ENCODE results near the gene RNF8.
"Not testable (repeated sequence)": the region's sequence is repeated elsewhere in the genome, so short reads cannot be mapped to it uniquely, and the experiment has no call there.

RNF8 gene, protein sequence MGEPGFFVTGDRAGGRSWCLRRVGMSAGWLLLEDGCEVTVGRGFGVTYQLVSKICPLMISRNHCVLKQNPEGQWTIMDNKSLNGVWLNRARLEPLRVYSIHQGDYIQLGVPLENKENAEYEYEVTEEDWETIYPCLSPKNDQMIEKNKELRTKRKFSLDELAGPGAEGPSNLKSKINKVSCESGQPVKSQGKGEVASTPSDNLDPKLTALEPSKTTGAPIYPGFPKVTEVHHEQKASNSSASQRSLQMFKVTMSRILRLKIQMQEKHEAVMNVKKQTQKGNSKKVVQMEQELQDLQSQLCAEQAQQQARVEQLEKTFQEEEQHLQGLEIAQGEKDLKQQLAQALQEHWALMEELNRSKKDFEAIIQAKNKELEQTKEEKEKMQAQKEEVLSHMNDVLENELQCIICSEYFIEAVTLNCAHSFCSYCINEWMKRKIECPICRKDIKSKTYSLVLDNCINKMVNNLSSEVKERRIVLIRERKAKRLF

DNA sequence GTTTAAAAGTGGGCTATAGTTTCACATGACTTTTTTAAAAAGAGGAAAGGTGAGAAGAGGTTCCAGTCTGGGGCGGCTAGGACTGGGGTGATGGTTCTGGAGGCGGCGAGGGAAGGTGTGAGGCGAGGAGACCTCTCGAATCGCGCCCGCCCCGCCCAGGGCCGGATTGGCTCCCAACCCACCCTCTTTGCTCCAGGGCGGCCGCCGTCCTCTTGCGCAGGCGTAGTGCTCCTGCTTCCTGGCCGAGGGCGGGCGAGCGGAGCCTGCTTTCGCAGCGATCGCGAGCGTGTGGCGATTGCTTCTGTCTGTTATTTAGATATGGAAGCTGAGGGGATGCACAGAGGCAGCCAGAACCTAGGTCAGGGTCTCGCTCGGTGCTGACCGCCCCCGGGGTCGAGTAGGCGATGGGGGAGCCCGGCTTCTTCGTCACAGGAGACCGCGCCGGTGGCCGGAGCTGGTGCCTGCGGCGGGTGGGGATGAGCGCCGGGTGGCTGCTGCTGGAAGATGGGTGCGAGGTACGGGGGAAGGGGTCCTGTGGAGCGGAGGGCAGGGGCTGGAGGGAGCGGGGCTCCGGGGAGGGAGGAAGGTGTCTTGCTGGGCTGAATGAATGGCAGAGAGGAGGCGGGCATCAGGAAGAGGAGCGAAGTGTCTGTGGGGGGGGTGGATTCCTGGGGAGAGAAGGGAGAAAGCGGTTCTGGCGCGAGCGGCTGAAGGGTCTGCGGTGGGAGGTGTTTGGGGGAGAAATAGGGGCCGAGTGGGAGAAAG is at the start of gene RNF8:
Gene RNF8, plus strand, starts transcription at position 223 of the 765 bp plus-strand sequence. Its CDS starts 182 bp downstream, at position 405.
- H3K27me3 Mint-ChIP-seq: peaks cover 14% of the 10 kb centered on the region
- intact Hi-C loops (cut with micrococcal nuclease): no loop called here
- H3K27ac Mint-ChIP-seq: peak within 1 kb of the TSS; percentile 87
- H3K36me3 Mint-ChIP-seq (ENCODE audit: low read depth): peaks cover 10% of the 10 kb centered on the region
- H3K4me3 Mint-ChIP-seq: peak within 1 kb of the TSS; percentile 97
- H3K4me1 Mint-ChIP-seq (ENCODE audit: low read depth): peaks cover 24% of the 10 kb centered on the region
- no peaks in the 10 kb centered on the region for H3K9me3 Mint-ChIP-seq

DNA sequence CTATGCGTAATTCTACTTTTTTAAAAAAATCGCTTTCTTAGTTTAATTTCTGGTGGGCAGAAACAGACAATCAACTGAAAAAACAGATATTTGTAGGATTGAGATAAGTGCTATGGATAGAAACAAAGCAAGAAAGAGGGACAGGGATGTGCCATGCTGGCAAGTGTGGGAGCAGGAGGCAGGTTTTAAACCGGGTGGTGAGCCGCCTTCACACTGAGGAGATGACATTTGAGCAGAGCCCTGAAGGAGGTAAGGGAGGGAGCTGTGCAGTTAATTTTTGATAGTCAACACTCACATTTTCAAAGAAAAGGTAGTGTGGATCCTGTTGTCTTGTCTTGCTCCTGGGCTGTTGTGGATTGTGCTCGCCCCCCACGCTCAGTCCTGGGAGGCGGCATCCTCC is 49.0 kb upstream of the RNF8 start:
- H3K4me3 Mint-ChIP-seq: no peak overlapping the region
- H3K4me1 Mint-ChIP-seq (ENCODE audit: low read depth): peaks cover 22% of the 10 kb centered on the region
- H3K27ac Mint-ChIP-seq: no peak overlapping the region
- intact Hi-C loops (cut with micrococcal nuclease): no loop called here
- no peaks in the 10 kb centered on the region for H3K9me3 Mint-ChIP-seq
- no peaks in the 10 kb centered on the region for H3K27me3 Mint-ChIP-seq
- H3K36me3 Mint-ChIP-seq (ENCODE audit: low read depth): peaks cover 76% of the 10 kb centered on the region

GRCh38 chr6:37305841-37306425 is 47.9 kb upstream of the RNF8 start:
- Mint-ChIP-seq H3K4me3 (no peak overlapping the region), H3K4me1 (ENCODE audit: low read depth) (peaks cover 22% of the 10 kb centered on the region), H3K27ac (no peak overlapping the region), H3K9me3 (no peaks in the 10 kb centered on the region), H3K27me3 (no peaks in the 10 kb centered on the region), H3K36me3 (ENCODE audit: low read depth) (peaks cover 70% of the 10 kb centered on the region)
- intact Hi-C loops (cut with micrococcal nuclease): no loop called here

- intact Hi-C loops (cut with micrococcal nuclease): no loop called here
Measured at GRCh38 chr6:37306624-37307222, 47.1 kb upstream of the RNF8 start.

GRCh38 chr6:37307484-37307883 is 46.3 kb upstream of the RNF8 start:
- Mint-ChIP-seq H3K36me3 (ENCODE audit: low read depth) (peaks cover 54% of the 10 kb centered on the region), H3K4me1 (ENCODE audit: low read depth) (peaks cover 11% of the 10 kb centered on the region)
- H3K4me3 Mint-ChIP-seq; H3K27ac Mint-ChIP-seq; H3K27me3 Mint-ChIP-seq; intact Hi-C loops (cut with micrococcal nuclease); H3K9me3 Mint-ChIP-seq: not testable (repeated sequence)

More at GRCh38 chr6:37306624-37307222, 47.1 kb upstream of the RNF8 start:
- Mint-ChIP-seq H3K9me3 (no peaks in the 10 kb centered on the region), H3K27ac (no peak overlapping the region), H3K4me1 (ENCODE audit: low read depth) (peaks cover 19% of the 10 kb centered on the region), H3K4me3 (no peak overlapping the region), H3K36me3 (ENCODE audit: low read depth) (peaks cover 62% of the 10 kb centered on the region), H3K27me3 (no peaks in the 10 kb centered on the region)

GRCh38 chr6:37308069-37308815 is 45.5 kb upstream of the RNF8 start:
- Mint-ChIP-seq H3K27me3 (no peaks in the 10 kb centered on the region), H3K36me3 (ENCODE audit: low read depth) (peaks cover 53% of the 10 kb centered on the region), H3K4me3 (no peak overlapping the region), H3K9me3 (no peaks in the 10 kb centered on the region), H3K27ac (no peak overlapping the region), H3K4me1 (ENCODE audit: low read depth) (peaks cover 3% of the 10 kb centered on the region)
- intact Hi-C loops (cut with micrococcal nuclease): no loop called here

DNA sequence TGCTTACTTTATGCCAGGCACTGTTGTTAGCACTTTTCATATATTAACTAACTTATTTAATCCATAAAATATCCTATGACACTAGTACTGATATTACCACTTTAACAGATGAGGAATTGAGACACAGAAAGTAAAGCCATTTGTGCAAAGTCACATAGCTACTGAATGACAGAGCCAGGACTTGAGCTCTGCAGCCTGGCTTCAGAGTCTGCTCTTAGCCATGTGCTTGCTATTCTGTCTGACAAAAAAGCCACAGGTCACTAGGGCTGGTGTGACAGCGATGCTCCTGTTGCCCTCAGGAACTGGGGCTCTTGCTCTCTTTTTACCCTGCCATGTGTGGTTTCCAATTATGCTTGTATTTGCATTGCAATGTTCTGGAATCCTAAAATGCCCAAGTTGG is 44.7 kb upstream of the RNF8 start:
- Mint-ChIP-seq H3K9me3 (no peaks in the 10 kb centered on the region), H3K36me3 (ENCODE audit: low read depth) (peaks cover 49% of the 10 kb centered on the region), H3K27me3 (no peaks in the 10 kb centered on the region), H3K4me1 (ENCODE audit: low read depth) (peaks cover 7% of the 10 kb centered on the region), H3K4me3 (no peak overlapping the region), H3K27ac (no peak overlapping the region)
- intact Hi-C loops (cut with micrococcal nuclease): no loop called here

DNA sequence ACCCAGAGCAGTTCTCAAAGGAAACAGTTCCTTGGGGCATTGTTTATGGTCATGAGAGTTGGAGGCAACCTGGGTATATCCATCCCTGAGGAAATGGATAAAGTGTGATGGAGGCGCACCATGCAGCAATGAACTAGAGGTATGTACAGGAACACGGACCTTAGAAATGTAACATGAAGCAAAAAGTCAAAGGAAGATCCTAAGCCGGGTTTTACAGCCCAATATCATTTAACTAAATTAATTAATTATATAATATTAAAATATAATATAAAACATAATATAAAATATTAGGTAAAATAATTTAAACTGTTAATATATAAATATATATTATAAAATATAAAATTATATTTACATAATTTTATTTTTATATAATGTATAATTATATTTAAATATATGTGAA is 44.1 kb upstream of the RNF8 start:
- Mint-ChIP-seq H3K27ac (no peak overlapping the region), H3K4me3 (no peak overlapping the region), H3K27me3 (no peaks in the 10 kb centered on the region), H3K9me3 (no peaks in the 10 kb centered on the region), H3K4me1 (ENCODE audit: low read depth) (peaks cover 14% of the 10 kb centered on the region), H3K36me3 (ENCODE audit: low read depth) (peaks cover 45% of the 10 kb centered on the region)
- intact Hi-C loops (cut with micrococcal nuclease): no loop called here

DNA sequence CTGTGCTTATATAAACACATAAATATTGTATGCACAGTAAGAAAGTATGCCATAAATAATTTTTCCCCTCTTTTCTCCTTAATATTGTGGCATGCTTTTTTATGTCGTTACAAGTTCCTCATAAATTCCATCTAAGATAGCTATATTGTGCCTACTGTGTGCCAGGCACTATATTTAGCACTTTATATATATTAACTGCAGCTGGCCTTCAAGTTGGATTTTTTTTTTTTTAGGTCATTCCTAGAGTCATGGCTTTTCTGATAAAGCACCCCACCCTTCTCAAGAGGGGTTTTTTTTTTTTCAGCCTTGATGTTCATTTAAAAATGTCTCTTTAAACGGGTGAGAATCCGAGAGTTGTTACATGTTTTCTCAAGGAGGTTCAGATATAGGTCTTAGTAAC is 42.8 kb upstream of the RNF8 start:
- H3K36me3 Mint-ChIP-seq (ENCODE audit: low read depth): peaks cover 36% of the 10 kb centered on the region
- H3K27me3 Mint-ChIP-seq: no peaks in the 10 kb centered on the region
- no peaks in the 10 kb centered on the region for H3K9me3 Mint-ChIP-seq

GRCh38 chr6:37311741-37312473 is 41.9 kb upstream of the RNF8 start:
- H3K27me3 Mint-ChIP-seq: no peaks in the 10 kb centered on the region
- H3K27ac Mint-ChIP-seq: no peak overlapping the region
- H3K4me3 Mint-ChIP-seq: no peak overlapping the region
- H3K36me3 Mint-ChIP-seq (ENCODE audit: low read depth): peaks cover 32% of the 10 kb centered on the region
- H3K9me3 Mint-ChIP-seq: no peaks in the 10 kb centered on the region
- peaks cover 17% of the 10 kb centered on the region for H3K4me1 Mint-ChIP-seq (ENCODE audit: low read depth)
- intact Hi-C loops (cut with micrococcal nuclease): no loop called here

More for the DNA sequence above, 42.8 kb upstream of the RNF8 start:
- intact Hi-C loops (cut with micrococcal nuclease): no loop called here
- Mint-ChIP-seq H3K27ac (no peak overlapping the region), H3K4me1 (ENCODE audit: low read depth) (peaks cover 17% of the 10 kb centered on the region), H3K4me3 (no peak overlapping the region)

DNA sequence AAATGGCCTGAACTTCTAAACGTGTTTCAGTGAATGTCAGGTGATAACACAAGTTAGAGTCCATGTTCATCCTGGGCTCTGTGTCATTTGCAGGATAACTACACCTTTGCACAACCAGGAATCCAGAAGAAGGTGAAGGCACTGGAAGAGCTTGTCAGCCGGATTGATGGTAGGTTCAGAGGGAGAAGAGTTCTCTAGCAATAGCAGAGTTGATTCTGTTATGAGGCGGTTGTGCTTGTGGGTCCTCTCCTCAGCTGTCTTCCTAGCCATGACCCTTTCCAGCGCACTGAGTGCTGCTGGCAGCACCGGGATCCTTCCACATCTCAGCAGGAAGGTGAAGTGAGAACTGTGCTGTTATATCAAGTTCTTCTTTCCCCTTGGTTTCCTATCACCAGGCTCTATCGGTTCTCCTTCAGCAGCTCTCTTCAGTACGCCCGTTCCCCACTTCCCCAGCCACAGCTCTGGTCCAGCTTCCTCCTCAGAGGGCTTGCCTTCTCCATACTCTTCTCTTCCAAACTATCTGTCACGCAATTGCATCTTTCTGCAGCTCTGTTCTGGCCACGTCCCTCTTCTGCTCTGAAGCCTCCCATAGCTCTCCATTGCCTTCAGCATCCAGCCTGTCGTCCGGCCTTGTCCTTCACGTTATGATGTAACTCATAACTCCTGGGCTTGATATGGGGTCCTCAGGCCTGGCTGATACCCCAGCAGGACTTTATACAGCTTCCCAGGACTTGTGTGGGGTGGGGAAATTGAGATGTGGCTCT is 39.9 kb upstream of the RNF8 start:
- intact Hi-C loops (cut with micrococcal nuclease): no loop called here
- Mint-ChIP-seq H3K9me3 (no peaks in the 10 kb centered on the region), H3K4me3 (no peak overlapping the region), H3K27me3 (no peaks in the 10 kb centered on the region), H3K27ac (no peak overlapping the region), H3K36me3 (ENCODE audit: low read depth) (peaks cover 24% of the 10 kb centered on the region), H3K4me1 (ENCODE audit: low read depth) (peaks cover 17% of the 10 kb centered on the region)

GRCh38 chr6:37314487-37315156 is 39.2 kb upstream of the RNF8 start:
- no peaks in the 10 kb centered on the region for H3K27me3 Mint-ChIP-seq
- H3K9me3 Mint-ChIP-seq: no peaks in the 10 kb centered on the region
- peaks cover 17% of the 10 kb centered on the region for H3K4me1 Mint-ChIP-seq (ENCODE audit: low read depth)
- intact Hi-C loops (cut with micrococcal nuclease): no loop called here
- H3K27ac Mint-ChIP-seq: no peak overlapping the region
- H3K36me3 Mint-ChIP-seq (ENCODE audit: low read depth): peaks cover 20% of the 10 kb centered on the region
- H3K4me3 Mint-ChIP-seq: no peak overlapping the region
